ENCODE data around the gene TTC21A. TPM values are rescaled to one million over a fixed set of nuclear protein-coding genes. Genes with fewer than 3 reads are reported as not detected.
A peak's percentile ranks its signal among the peaks of the same experiment; 100 is the strongest.

Gene TTC21A
- total and polyA plus RNA-seq, 2 experiments from 2014 or later, result 1.8 to 2.0 TPM

DNA sequence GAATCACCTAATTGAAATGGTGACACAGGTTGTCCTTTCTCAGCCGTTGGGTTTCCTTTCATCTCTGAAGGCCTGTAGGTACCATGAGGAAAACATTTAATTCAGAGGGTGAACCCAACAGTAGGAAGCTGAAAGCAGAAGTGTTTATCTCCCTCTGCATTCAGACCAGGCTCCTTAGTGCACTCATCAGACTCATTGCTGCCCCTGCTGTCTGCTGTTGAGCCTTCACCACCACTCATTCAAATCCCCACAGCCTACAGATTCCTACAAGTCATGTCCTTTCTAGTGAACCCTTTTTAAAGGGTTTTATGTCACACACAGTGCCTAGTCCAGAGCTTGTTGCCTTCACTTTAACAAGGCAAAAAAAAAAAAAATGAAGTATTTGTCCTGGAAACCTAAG is 42.3 kb upstream of the TTC21A start:
- Histone ChIP-seq H3K4me1 (ENCODE audit: insufficient read depth) (no peaks in the 10 kb centered on the region), H3K4me2 (no peak overlapping the region), H3F3A (replicated peaks; ENCODE audit: low read depth) (no peaks in the 10 kb centered on the region), H4K20me1 (replicated peaks; ENCODE audit: insufficient read depth) (peaks cover 16% of the 10 kb centered on the region; the same call in 1 of the 2 replicates), H3K4me3 (no peak overlapping the region), H3K27me3 (ENCODE audit: insufficient read depth) (no peaks in the 10 kb centered on the region), H3K9me2 (ENCODE audit: insufficient read depth) (no peaks in the 10 kb centered on the region), H3K36me3 (ENCODE audit: insufficient read depth) (peaks cover 5% of the 10 kb centered on the region; the same call in 1 of the 2 replicates), H3K27ac (ENCODE audit: low read depth) (no peak overlapping the region), H3K79me2 (replicated peaks; ENCODE audit: insufficient read depth) (peaks cover 52% of the 10 kb centered on the region), H2AFZ (no peak overlapping the region)
- ATAC-seq (peak; percentile 99), DNase-seq (ENCODE audit: low spot score) (peak; percentile 80)
- H3K27me3 Mint-ChIP-seq (ENCODE audit: insufficient read depth, low read depth, poor library complexity), result peaks cover 3% of the 10 kb centered on the region
- H3K36me3 Mint-ChIP-seq (ENCODE audit: low read depth), result peaks cover 18% of the 10 kb centered on the region
- no peaks in the 10 kb centered on the region for H3K9me3 Mint-ChIP-seq
- no peak overlapping the region for H3K4me3 Mint-ChIP-seq
- no peaks in the 10 kb centered on the region; the same call in 2 of the 3 replicates for H3K4me1 Mint-ChIP-seq
- H3K27ac Mint-ChIP-seq, result no peak overlapping the region
- TF ChIP-seq EZH2phosphoT487 (IDR thresholded peaks at IDR 0.05; ENCODE audit: unreplicated experiment) (no peak), CREB1 (CRISPR knock-in tag; IDR thresholded peaks at IDR 0.05; ENCODE audit: low read depth) (no peak), POLR2AphosphoS5 (IDR thresholded peaks at IDR 0.05; ENCODE audit: low read depth) (no peak), ZNF114 (CRISPR knock-in tag; IDR thresholded peaks at IDR 0.05) (no peak), NANOG (IDR thresholded peaks at IDR 0.05; ENCODE audit: borderline replicate concordance) (no peak)
- TF ChIP-seq, protein P1, sequence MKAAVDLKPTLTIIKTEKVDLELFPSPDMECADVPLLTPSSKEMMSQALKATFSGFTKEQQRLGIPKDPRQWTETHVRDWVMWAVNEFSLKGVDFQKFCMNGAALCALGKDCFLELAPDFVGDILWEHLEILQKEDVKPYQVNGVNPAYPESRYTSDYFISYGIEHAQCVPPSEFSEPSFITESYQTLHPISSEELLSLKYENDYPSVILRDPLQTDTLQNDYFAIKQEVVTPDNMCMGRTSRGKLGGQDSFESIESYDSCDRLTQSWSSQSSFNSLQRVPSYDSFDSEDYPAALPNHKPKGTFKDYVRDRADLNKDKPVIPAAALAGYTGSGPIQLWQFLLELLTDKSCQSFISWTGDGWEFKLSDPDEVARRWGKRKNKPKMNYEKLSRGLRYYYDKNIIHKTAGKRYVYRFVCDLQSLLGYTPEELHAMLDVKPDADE (IDR thresholded peaks at IDR 0.05), result no peak
- TF ChIP-seq, protein P2, sequence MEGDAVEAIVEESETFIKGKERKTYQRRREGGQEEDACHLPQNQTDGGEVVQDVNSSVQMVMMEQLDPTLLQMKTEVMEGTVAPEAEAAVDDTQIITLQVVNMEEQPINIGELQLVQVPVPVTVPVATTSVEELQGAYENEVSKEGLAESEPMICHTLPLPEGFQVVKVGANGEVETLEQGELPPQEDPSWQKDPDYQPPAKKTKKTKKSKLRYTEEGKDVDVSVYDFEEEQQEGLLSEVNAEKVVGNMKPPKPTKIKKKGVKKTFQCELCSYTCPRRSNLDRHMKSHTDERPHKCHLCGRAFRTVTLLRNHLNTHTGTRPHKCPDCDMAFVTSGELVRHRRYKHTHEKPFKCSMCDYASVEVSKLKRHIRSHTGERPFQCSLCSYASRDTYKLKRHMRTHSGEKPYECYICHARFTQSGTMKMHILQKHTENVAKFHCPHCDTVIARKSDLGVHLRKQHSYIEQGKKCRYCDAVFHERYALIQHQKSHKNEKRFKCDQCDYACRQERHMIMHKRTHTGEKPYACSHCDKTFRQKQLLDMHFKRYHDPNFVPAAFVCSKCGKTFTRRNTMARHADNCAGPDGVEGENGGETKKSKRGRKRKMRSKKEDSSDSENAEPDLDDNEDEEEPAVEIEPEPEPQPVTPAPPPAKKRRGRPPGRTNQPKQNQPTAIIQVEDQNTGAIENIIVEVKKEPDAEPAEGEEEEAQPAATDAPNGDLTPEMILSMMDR (conservative IDR thresholded peaks at IDR 0.05; ENCODE audit: low read depth in 2 of 2), result peak; percentile 51 to 57

GRCh38 chr3:39067286-39067685 is 40.2 kb upstream of the TTC21A start:
- Histone ChIP-seq H2AFZ (no peak overlapping the region), H3K9me2 (ENCODE audit: insufficient read depth) (no peaks in the 10 kb centered on the region), H3K4me2 (no peak overlapping the region), H3F3A (replicated peaks; ENCODE audit: low read depth) (no peaks in the 10 kb centered on the region), H3K36me3 (ENCODE audit: insufficient read depth) (peaks cover 12% of the 10 kb centered on the region; the same call in 1 of the 2 replicates), H3K27ac (ENCODE audit: low read depth) (no peak overlapping the region), H3K27me3 (ENCODE audit: insufficient read depth) (no peaks in the 10 kb centered on the region), H4K20me1 (replicated peaks; ENCODE audit: insufficient read depth) (peaks cover 11% of the 10 kb centered on the region; the same call in 1 of the 2 replicates), H3K4me1 (ENCODE audit: insufficient read depth) (no peaks in the 10 kb centered on the region), H3K79me2 (replicated peaks; ENCODE audit: insufficient read depth) (peaks cover 31% of the 10 kb centered on the region), H3K4me3 (no peak overlapping the region)
- TF ChIP-seq EZH2 (IDR thresholded peaks at IDR 0.05; ENCODE audit: low read depth, unreplicated experiment) (no peak), NANOG (IDR thresholded peaks at IDR 0.05; ENCODE audit: borderline replicate concordance) (no peak), ZNF114 (CRISPR knock-in tag; IDR thresholded peaks at IDR 0.05) (no peak), POLR2AphosphoS5 (IDR thresholded peaks at IDR 0.05; ENCODE audit: low read depth) (no peak)
- TF ChIP-seq, protein P1 (IDR thresholded peaks at IDR 0.05), result no peak
- TF ChIP-seq, protein P3, sequence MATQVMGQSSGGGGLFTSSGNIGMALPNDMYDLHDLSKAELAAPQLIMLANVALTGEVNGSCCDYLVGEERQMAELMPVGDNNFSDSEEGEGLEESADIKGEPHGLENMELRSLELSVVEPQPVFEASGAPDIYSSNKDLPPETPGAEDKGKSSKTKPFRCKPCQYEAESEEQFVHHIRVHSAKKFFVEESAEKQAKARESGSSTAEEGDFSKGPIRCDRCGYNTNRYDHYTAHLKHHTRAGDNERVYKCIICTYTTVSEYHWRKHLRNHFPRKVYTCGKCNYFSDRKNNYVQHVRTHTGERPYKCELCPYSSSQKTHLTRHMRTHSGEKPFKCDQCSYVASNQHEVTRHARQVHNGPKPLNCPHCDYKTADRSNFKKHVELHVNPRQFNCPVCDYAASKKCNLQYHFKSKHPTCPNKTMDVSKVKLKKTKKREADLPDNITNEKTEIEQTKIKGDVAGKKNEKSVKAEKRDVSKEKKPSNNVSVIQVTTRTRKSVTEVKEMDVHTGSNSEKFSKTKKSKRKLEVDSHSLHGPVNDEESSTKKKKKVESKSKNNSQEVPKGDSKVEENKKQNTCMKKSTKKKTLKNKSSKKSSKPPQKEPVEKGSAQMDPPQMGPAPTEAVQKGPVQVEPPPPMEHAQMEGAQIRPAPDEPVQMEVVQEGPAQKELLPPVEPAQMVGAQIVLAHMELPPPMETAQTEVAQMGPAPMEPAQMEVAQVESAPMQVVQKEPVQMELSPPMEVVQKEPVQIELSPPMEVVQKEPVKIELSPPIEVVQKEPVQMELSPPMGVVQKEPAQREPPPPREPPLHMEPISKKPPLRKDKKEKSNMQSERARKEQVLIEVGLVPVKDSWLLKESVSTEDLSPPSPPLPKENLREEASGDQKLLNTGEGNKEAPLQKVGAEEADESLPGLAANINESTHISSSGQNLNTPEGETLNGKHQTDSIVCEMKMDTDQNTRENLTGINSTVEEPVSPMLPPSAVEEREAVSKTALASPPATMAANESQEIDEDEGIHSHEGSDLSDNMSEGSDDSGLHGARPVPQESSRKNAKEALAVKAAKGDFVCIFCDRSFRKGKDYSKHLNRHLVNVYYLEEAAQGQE (IDR thresholded peaks at IDR 0.05; ENCODE audit: unreplicated experiment), result no peak
- no peaks in the 10 kb centered on the region; the same call in 2 of the 3 replicates for H3K4me1 Mint-ChIP-seq
- H3K36me3 Mint-ChIP-seq (ENCODE audit: low read depth), result peaks cover 16% of the 10 kb centered on the region
- no peak overlapping the region for H3K27ac Mint-ChIP-seq
- DNase-seq (ENCODE audit: low spot score), result no peak
- H3K4me3 Mint-ChIP-seq, result no peak overlapping the region
- ATAC-seq, result no peak
- no peaks in the 10 kb centered on the region for H3K9me3 Mint-ChIP-seq
- peaks cover 2% of the 10 kb centered on the region for H3K27me3 Mint-ChIP-seq (ENCODE audit: insufficient read depth, low read depth, poor library complexity)

Data from GM23338 (cell line).